ENCODE data around the gene RPTOR. TPM values are rescaled to one million over a fixed set of nuclear protein-coding genes. Genes with fewer than 3 reads are reported as not detected.

Gene RPTOR
- total RNA-seq, 3 donors from 2014 or later, result 76.1 to 98.3 (median 89.5) TPM

GRCh38 chr17:80584176-80584905 is 39.7 kb downstream of the RPTOR start:
- H3K4me3 Mint-ChIP-seq, result no peak overlapping the region
- ATAC-seq, result no peak
- no peaks in the 10 kb centered on the region for H3K27me3 Mint-ChIP-seq (ENCODE audit: low read depth)
- no peaks in the 10 kb centered on the region for H3K9me3 Mint-ChIP-seq
- DNase-seq, result no peak
- H3K4me1 Mint-ChIP-seq (ENCODE audit: low read depth), result peaks cover 38% of the 10 kb centered on the region
- H3K36me3 Mint-ChIP-seq (ENCODE audit: insufficient read depth), result peaks cover 11% of the 10 kb centered on the region

GRCh38 chr17:80585890-80586845 is 41.5 kb downstream of the RPTOR start:
- no peak for DNase-seq

DNA sequence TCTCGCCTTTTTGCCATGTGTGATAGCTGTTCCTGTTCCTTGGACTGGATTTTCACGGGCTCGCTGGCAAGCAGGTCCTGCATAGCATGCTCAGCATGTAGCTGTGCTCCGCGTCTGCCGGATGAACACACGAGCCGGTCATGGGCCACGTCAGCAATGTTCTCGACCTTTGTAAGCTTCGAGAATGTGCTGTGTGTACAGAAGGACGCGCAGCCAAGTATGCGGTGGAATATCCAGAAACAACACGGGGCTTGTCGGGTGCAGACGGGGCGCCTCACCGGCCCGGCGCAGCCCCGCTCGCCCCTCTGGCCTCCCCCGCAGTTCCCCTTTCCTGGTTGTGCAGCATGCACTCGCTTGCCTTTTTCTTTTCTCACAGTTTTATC is 42.2 kb downstream of the RPTOR start:
- Mint-ChIP-seq H3K4me3 (peak overlapping the region; percentile 38), H3K9me3 (no peaks in the 10 kb centered on the region), H3K36me3 (ENCODE audit: insufficient read depth) (peaks cover 10% of the 10 kb centered on the region), H3K27me3 (ENCODE audit: low read depth) (no peaks in the 10 kb centered on the region), H3K4me1 (ENCODE audit: low read depth) (peaks cover 51% of the 10 kb centered on the region)
- DNase-seq (no peak), ATAC-seq (no peak)

More at GRCh38 chr17:80585890-80586845, 41.5 kb downstream of the RPTOR start:
- H3K4me1 Mint-ChIP-seq (ENCODE audit: low read depth), result peaks cover 47% of the 10 kb centered on the region
- H3K4me3 Mint-ChIP-seq, result peak overlapping the region; percentile 38
- no peaks in the 10 kb centered on the region for H3K9me3 Mint-ChIP-seq
- peak in 1 of 2 donors; percentile 39 for ATAC-seq
- peaks cover 11% of the 10 kb centered on the region for H3K36me3 Mint-ChIP-seq (ENCODE audit: insufficient read depth)
- H3K27me3 Mint-ChIP-seq (ENCODE audit: low read depth), result no peaks in the 10 kb centered on the region

- no peak overlapping the region for H3K4me3 Mint-ChIP-seq
- DNase-seq (no peak), ATAC-seq (no peak)
- H3K9me3 Mint-ChIP-seq, result no peaks in the 10 kb centered on the region
- no peaks in the 10 kb centered on the region for H3K27me3 Mint-ChIP-seq (ENCODE audit: low read depth)
- peaks cover 3% of the 10 kb centered on the region for H3K36me3 Mint-ChIP-seq (ENCODE audit: insufficient read depth)
- H3K4me1 Mint-ChIP-seq (ENCODE audit: low read depth), result peaks cover 51% of the 10 kb centered on the region
Measured at GRCh38 chr17:80588702-80589383, 44.2 kb downstream of the RPTOR start.

- H3K36me3 Mint-ChIP-seq (ENCODE audit: insufficient read depth), result no peaks in the 10 kb centered on the region
- no peak overlapping the region for H3K4me3 Mint-ChIP-seq
- ATAC-seq, result peak in 1 of 2 donors; percentile 44
- no peaks in the 10 kb centered on the region for H3K9me3 Mint-ChIP-seq
- H3K4me1 Mint-ChIP-seq (ENCODE audit: low read depth), result peaks cover 52% of the 10 kb centered on the region
- no peak for DNase-seq
- H3K27me3 Mint-ChIP-seq (ENCODE audit: low read depth), result no peaks in the 10 kb centered on the region
Measured at GRCh38 chr17:80591788-80592187, 47.1 kb downstream of the RPTOR start.

DNA sequence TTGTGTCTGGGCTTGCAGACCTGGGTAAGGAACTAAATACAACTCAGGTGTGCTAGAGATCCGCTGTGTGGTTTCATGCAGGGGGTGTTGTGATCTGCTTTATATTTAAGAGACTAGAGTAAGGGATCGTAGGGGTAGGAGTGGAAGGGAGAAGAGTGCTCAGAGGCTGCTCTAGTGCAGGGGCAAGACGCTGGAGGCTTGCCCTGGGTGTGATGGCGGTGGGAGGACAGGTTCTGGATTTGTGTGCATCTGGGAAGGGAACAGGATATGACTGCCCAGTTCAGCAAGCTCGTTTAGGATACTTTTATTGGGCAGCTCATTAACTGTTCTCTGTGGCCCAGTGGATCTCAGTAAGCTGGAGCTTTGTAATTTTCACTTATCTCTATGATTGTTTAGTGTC is 47.6 kb downstream of the RPTOR start:
- H3K4me3 Mint-ChIP-seq, result no peak overlapping the region
- no peaks in the 10 kb centered on the region for H3K9me3 Mint-ChIP-seq
- no peaks in the 10 kb centered on the region for H3K27me3 Mint-ChIP-seq (ENCODE audit: low read depth)
- ATAC-seq (no peak), DNase-seq (no peak)
- peaks cover 54% of the 10 kb centered on the region for H3K4me1 Mint-ChIP-seq (ENCODE audit: low read depth)
- no peaks in the 10 kb centered on the region for H3K36me3 Mint-ChIP-seq (ENCODE audit: insufficient read depth)

- Mint-ChIP-seq H3K36me3 (ENCODE audit: insufficient read depth) (no peaks in the 10 kb centered on the region), H3K4me3 (no peak overlapping the region), H3K4me1 (ENCODE audit: low read depth) (peaks cover 61% of the 10 kb centered on the region), H3K27me3 (ENCODE audit: low read depth) (no peaks in the 10 kb centered on the region), H3K9me3 (no peaks in the 10 kb centered on the region)
- DNase-seq, result no peak
- ATAC-seq, result no peak
Measured at GRCh38 chr17:80593181-80593580, 48.5 kb downstream of the RPTOR start.

DNA sequence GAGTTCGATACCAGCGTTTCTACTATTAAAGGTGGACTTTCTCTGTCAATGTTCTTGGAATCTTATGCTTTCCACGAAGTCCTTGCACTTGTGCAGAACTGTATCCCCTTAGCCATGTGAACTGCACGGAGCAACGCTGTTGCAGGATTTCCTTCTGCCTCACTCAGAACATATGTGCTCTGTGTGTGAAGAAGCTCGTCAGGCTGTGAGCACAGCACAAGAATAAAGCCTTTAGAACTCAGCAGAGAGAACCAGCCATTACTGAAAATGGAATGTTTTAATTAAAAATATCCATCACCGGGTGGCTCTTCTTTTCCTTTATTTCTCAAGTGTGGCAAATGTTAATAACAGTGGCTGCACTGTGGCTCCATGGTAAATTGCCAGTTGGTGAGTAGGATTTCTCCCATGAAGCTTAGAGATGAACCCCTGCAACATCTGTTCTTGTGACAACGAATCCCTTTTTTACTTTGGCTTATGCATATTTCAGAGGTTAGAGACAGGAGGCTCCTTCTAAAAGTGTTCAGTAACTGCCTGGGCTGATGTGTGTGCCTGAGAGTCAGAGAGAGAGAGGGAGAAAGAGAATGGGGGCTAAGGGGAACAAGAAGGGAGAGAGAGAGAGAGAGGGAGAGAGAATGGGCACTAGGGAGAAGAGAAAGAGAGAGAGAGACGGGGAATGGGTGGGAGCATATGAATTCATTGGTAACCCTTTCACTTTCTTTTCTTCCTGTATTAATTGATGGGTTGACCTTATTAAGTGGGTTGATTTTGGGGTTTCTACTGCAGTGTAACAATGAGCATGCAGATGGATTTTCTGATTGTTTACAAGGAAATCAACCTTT is 50.0 kb downstream of the RPTOR start:
- Mint-ChIP-seq H3K27me3 (ENCODE audit: low read depth) (no peaks in the 10 kb centered on the region), H3K4me1 (ENCODE audit: low read depth) (peaks cover 69% of the 10 kb centered on the region), H3K9me3 (no peaks in the 10 kb centered on the region), H3K36me3 (ENCODE audit: insufficient read depth) (no peaks in the 10 kb centered on the region), H3K4me3 (no peak overlapping the region)
- DNase-seq (no peak), ATAC-seq (no peak)

DNA sequence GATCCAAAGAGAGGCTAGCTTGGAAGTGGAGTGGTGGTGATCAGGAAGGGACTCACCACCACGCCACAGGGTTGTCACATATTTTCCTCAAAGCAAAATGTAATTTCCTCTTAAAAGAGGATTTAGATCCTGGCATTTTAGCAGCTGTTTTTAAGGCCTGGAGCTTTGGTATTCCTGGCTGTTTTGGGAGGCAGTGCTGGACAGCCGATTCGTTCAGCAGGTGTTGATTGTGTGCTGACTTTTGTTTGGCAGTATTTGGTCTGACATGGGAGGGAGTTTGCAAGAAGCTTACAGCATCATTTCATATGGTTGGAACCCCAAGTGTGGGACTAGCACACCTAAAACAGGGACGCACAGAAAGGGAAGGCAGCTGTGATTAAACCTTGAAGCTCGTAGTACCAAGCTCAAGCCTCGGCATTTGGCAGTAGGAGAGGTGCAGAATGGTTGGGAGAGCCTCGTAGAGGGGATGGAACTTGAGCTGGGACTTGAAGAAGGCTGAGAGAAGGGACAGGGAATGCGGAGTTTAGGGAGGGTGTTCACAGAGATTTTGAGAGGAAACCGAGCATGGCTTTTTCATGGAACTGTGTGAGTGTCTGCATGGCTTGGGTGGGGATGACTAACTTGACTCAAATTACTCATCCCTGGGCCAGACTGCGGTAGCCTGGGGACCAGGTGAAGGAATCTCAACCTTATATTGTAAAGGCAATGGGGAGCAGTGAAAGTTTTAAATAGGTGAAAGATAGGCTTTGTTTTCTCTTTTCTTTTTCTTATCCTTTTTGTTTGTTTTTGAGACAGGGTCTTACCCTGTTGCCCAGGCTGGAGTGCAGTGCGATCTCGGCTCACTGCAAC is 52.3 kb downstream of the RPTOR start:
- Mint-ChIP-seq H3K9me3 (no peaks in the 10 kb centered on the region), H3K27me3 (ENCODE audit: low read depth) (no peaks in the 10 kb centered on the region), H3K36me3 (ENCODE audit: insufficient read depth) (peaks cover 6% of the 10 kb centered on the region), H3K4me1 (ENCODE audit: low read depth) (peaks cover 60% of the 10 kb centered on the region), H3K4me3 (no peak overlapping the region)
- DNase-seq (no peak), ATAC-seq (peak; percentile 87 to 95)

- Mint-ChIP-seq H3K4me3 (no peak overlapping the region), H3K9me3 (no peaks in the 10 kb centered on the region), H3K4me1 (ENCODE audit: low read depth) (peaks cover 70% of the 10 kb centered on the region), H3K27me3 (ENCODE audit: low read depth) (no peaks in the 10 kb centered on the region), H3K36me3 (ENCODE audit: insufficient read depth) (peaks cover 14% of the 10 kb centered on the region)
- DNase-seq (no peak), ATAC-seq (no peak)
Measured at GRCh38 chr17:80598813-80599545, 54.3 kb downstream of the RPTOR start.

DNA sequence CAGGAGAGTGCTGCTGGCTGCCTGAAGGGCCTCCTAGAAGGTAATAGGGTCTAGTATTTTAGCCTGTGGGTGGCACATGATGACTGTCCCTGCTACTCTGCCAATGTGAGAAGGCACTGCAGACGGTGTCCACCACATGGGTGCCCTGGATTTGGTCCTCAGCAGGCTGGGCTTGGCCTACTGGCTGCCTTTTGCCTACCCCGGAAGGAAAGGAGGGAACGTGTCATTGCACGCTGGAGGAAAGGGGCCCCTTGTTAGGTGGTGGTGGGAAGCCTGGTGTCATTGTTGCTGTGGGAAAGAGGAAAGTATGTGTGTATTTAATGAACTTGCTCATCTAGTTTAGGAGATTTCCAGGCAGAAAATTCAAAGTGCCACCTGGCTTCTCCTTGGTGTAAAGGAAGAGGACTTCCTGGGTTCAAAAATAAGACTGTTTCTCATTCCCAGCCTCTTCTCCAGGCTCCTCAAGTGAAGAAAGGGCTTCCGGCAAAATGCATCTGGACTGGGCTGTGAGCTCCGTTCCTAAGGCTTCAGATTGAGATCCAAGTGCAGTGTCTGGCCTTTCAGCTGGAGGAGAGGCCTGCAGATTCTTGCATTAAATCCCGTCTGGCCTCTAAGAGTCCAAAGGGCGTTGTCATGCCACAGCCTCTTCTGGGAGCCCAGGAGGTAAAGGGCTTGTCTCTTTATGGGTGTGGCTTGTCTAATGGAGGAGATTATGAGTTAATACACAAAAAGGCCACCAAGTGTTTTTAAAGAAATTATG is 55.1 kb downstream of the RPTOR start:
- Mint-ChIP-seq H3K4me3 (no peak overlapping the region), H3K36me3 (ENCODE audit: insufficient read depth) (peaks cover 14% of the 10 kb centered on the region), H3K4me1 (ENCODE audit: low read depth) (peaks cover 73% of the 10 kb centered on the region), H3K27me3 (ENCODE audit: low read depth) (no peaks in the 10 kb centered on the region), H3K9me3 (no peaks in the 10 kb centered on the region)
- no peak for DNase-seq
- peak in 1 of 2 donors; percentile 39 for ATAC-seq

- ATAC-seq (no peak), DNase-seq (no peak)
- Mint-ChIP-seq H3K9me3 (no peaks in the 10 kb centered on the region), H3K36me3 (ENCODE audit: insufficient read depth) (peaks cover 14% of the 10 kb centered on the region), H3K4me1 (ENCODE audit: low read depth) (peaks cover 78% of the 10 kb centered on the region), H3K27me3 (ENCODE audit: low read depth) (no peaks in the 10 kb centered on the region), H3K4me3 (no peak overlapping the region)
Measured at GRCh38 chr17:80601146-80601545, 56.5 kb downstream of the RPTOR start.

Data from activated T-cell treated with anti-CD3 and anti-CD28 coated beads, Interleukin-2, amount 50 U/mL, for 4 hours (primary cell).